Lower leg skin (tissue), 4 donors: ENCODE measurements around the gene OSBPL9. TPM values are rescaled to one million over a fixed set of nuclear protein-coding genes. Genes with fewer than 3 reads are reported as not detected.

ENCODE experiments used
- DNase-seq, 2 donors: peaks; one replicate each; pipeline ENCODE4 v3.0.0-alpha.2; 2019; ENCODE audit warnings: low spot score in 2 of 2
- H3K4me3 ChIP-seq: fragments of 200-600 bp; sonication (generic); 2 replicates; pipeline ENCODE4 v1.5.1; 2017; ENCODE audit warnings: mild to moderate bottlenecking, low read depth; ENCODE audit not compliant: poor library complexity, severe bottlenecking
- CTCF ChIP-seq, 3 donors: fragments of 450-650 bp; IDR thresholded peaks; one replicate each; pipeline ENCODE4 v1.5.1; 2016; ENCODE audit warnings: antibody characterized with exemption in 3 of 3, mild to moderate bottlenecking in 3 of 3, moderate library complexity in 2 of 3
- POLR2A ChIP-seq, 2 donors: fragments of 450-650 bp; IDR thresholded peaks; one replicate each; pipeline ENCODE4 v1.6.1; 2016 to 2017; ENCODE audit warnings: antibody characterized with exemption in 2 of 2, mild to moderate bottlenecking in 1 of 2, moderate library complexity in 1 of 2
- WGBS, 2 donors: methylation state at CpG; one replicate each; pipeline ENCODE4 v1.1.5; 2018; 5-methylcytosine and 5-hydroxymethylcytosine counted together
- intact Hi-C: fragments of 100-400 bp; cut with DNase I; formaldehyde crosslinking; loops from one replicate; pipeline ENCODE4 v1.15.0; 2023; ENCODE audit warnings: low total_unique reads
- total RNA-seq, 4 donors: library from RNA; depleted of rRNA; stranded (reverse); fragments of >200 nt; gene quantifications; one replicate each; pipeline ENCODE4 v1.1.0, GENCODE V29; 2016

The OSBPL9 gene
- total RNA-seq, 4 donors from 2014 or later, result 35.9 to 56.9 (median 46.9) TPM

GRCh38 chr1:51578383-51579109 is 38.3 kb upstream of the OSBPL9 start:
- DNase-seq, result no peak
- intact Hi-C loops, result no loop called here
- WGBS, 2 donors, result 61 to 64% methylated on average over 3 of the region's 3 CpGs
- no peak overlapping the region for H3K4me3 ChIP-seq
- TF ChIP-seq POLR2A (IDR thresholded peaks at IDR 0.05) (no peak), CTCF (IDR thresholded peaks at IDR 0.05) (no peak)

- intact Hi-C loops, result no loop called here
- H3K4me3 ChIP-seq, result no peak overlapping the region
- 89 to 91% methylated on average over 3 of the region's 3 CpGs for WGBS, 2 donors
- TF ChIP-seq CTCF (IDR thresholded peaks at IDR 0.05) (no peak), POLR2A (IDR thresholded peaks at IDR 0.05) (no peak)
- no peak for DNase-seq
Measured at GRCh38 chr1:51581238-51581637, 35.7 kb upstream of the OSBPL9 start.

GRCh38 chr1:51583532-51583931 is 33.4 kb upstream of the OSBPL9 start:
- intact Hi-C loops, result no loop called here
- TF ChIP-seq POLR2A (IDR thresholded peaks at IDR 0.05), result no peak
- no peak for TF ChIP-seq CTCF (IDR thresholded peaks at IDR 0.05)
- DNase-seq, result peak; percentile 78 to 89
- 43 to 46% methylated on average over 9 of the region's 9 CpGs for WGBS, 2 donors
- H3K4me3 ChIP-seq, result no peak overlapping the region

GRCh38 chr1:51584021-51584420 is 32.9 kb upstream of the OSBPL9 start:
- TF ChIP-seq POLR2A (IDR thresholded peaks at IDR 0.05), result no peak
- TF ChIP-seq CTCF (IDR thresholded peaks at IDR 0.05), result no peak
- WGBS, 2 donors, result 89 to 90% methylated on average over 5 of the region's 5 CpGs
- no peak for DNase-seq
- H3K4me3 ChIP-seq, result no peak overlapping the region
- intact Hi-C loops, result no loop called here

- H3K4me3 ChIP-seq, result no peak overlapping the region
- intact Hi-C loops, result no loop called here
- DNase-seq, result no peak
- TF ChIP-seq CTCF (IDR thresholded peaks at IDR 0.05) (no peak), POLR2A (IDR thresholded peaks at IDR 0.05) (no peak)
Measured at GRCh38 chr1:51592711-51593110, 24.2 kb upstream of the OSBPL9 start.

GRCh38 chr1:51594716-51595115 is 22.2 kb upstream of the OSBPL9 start:
- no peak for DNase-seq
- no peak overlapping the region for H3K4me3 ChIP-seq
- TF ChIP-seq POLR2A (IDR thresholded peaks at IDR 0.05) (no peak), CTCF (IDR thresholded peaks at IDR 0.05) (no peak)
- 89 to 92% methylated on average over 19 to 20 of the region's 20 CpGs for WGBS, 2 donors
- intact Hi-C loops, result no loop called here
